ENCODE results near the gene UGT1A9.

DNA sequence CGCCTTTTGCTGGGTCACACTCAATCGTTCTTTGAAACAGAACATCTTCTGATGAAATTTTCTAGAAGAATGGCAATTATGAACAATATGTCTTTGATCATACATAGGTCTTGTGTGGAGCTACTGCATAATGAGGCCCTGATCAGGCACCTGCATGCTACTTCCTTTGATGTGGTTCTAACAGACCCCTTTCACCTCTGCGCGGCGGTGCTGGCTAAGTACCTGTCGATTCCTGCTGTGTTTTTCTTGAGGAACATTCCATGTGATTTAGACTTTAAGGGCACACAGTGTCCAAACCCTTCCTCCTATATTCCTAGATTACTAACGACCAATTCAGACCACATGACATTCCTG, 41.5 kb downstream of the UGT1A9 start:
- TF ChIP-seq, protein P1, sequence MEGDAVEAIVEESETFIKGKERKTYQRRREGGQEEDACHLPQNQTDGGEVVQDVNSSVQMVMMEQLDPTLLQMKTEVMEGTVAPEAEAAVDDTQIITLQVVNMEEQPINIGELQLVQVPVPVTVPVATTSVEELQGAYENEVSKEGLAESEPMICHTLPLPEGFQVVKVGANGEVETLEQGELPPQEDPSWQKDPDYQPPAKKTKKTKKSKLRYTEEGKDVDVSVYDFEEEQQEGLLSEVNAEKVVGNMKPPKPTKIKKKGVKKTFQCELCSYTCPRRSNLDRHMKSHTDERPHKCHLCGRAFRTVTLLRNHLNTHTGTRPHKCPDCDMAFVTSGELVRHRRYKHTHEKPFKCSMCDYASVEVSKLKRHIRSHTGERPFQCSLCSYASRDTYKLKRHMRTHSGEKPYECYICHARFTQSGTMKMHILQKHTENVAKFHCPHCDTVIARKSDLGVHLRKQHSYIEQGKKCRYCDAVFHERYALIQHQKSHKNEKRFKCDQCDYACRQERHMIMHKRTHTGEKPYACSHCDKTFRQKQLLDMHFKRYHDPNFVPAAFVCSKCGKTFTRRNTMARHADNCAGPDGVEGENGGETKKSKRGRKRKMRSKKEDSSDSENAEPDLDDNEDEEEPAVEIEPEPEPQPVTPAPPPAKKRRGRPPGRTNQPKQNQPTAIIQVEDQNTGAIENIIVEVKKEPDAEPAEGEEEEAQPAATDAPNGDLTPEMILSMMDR (conservative IDR thresholded peaks at IDR 0.05; ENCODE audit: low read depth, low read length), result no peak
- no peak for TF ChIP-seq POLR2A (IDR thresholded peaks at IDR 0.05; ENCODE audit: low read depth, low read length)
- TF ChIP-seq CEBPB (IDR thresholded peaks at IDR 0.05; ENCODE audit: low read depth, low read length), result no peak
- no peak for TF ChIP-seq RFX5 (IDR thresholded peaks at IDR 0.05; ENCODE audit: low read depth, low read length)
